ENCODE results near the gene YBX3. TPM values are rescaled to one million over a fixed set of nuclear protein-coding genes. Genes with fewer than 3 reads are reported as not detected.

YBX3 gene
- polyA plus RNA-seq, 1 donor from 2014 or later, result 3.4 TPM

- no peaks in the 10 kb centered on the region for H3F3A ChIP-seq (ENCODE audit: insufficient read depth, low read length, poor library complexity, severe bottlenecking)
- H3K36me3 ChIP-seq (ENCODE audit: insufficient read depth, low read length), result no peaks in the 10 kb centered on the region
- no peak overlapping the region for H3K4me3 ChIP-seq (ENCODE audit: low read length)
- H3K9ac ChIP-seq (ENCODE audit: low read length), result no peak overlapping the region
- no peaks in the 10 kb centered on the region for H3K9me3 ChIP-seq (ENCODE audit: low read length)
- no peak overlapping the region for H3K27ac ChIP-seq (ENCODE audit: low read length)
- TF ChIP-seq TAF1 (IDR thresholded peaks at IDR 0.05; ENCODE audit: low read depth) (no peak), POLR2AphosphoS5 (IDR thresholded peaks at IDR 0.05) (no peak), SMC3 (conservative IDR thresholded peaks at IDR 0.05; ENCODE audit: poor library complexity) (no peak), MXI1 (conservative IDR thresholded peaks at IDR 0.05; ENCODE audit: poor library complexity, severe bottlenecking) (no peak), EP300 (conservative IDR thresholded peaks at IDR 0.05; ENCODE audit: poor library complexity, severe bottlenecking) (no peak), EZH2 (IDR thresholded peaks at IDR 0.05; ENCODE audit: borderline replicate concordance, insufficient read depth, low read length, poor library complexity, severe bottlenecking) (no peak), RAD21 (conservative IDR thresholded peaks at IDR 0.05) (no peak), REST (IDR thresholded peaks at IDR 0.05; ENCODE audit: borderline replicate concordance) (no peak), CTCF (IDR thresholded peaks at IDR 0.05; ENCODE audit: poor library complexity, severe bottlenecking) (no peak)
- no peaks in the 10 kb centered on the region for H3K27me3 ChIP-seq (ENCODE audit: insufficient read depth, low read depth, low read length)
- H3K9me2 ChIP-seq (ENCODE audit: insufficient read depth, low read length), result no peaks in the 10 kb centered on the region
- no peaks in the 10 kb centered on the region for H4K20me1 ChIP-seq (ENCODE audit: insufficient read depth)
- H2AFZ ChIP-seq (ENCODE audit: low read depth, low read length), result no peak overlapping the region
- no peak overlapping the region for H3K4me2 ChIP-seq (ENCODE audit: low read length)
- H3K79me2 ChIP-seq (replicated peaks; ENCODE audit: insufficient read depth, low read length), result no peaks in the 10 kb centered on the region
These were observed 70.9 kb downstream of the YBX3 start for GRCh38 chr12:10652192-10652591.

Other genes with a start within 250 kb of the YBX3 start
- 2.1 and 3.6 TPM in 2 replicates for gene EIF2S3B, start 217.4 kb downstream of the YBX3 start, polyA plus RNA-seq
- gene MAGOHB, start 109.7 kb downstream of the YBX3 start, polyA plus RNA-seq, result 43.3 and 63.5 TPM in 2 replicates
- gene STYK1, start 49.3 kb downstream of the YBX3 start, polyA plus RNA-seq, result 0.24 and 0.26 TPM in 2 replicates
- gene TAS2R7, start 79.3 kb upstream of the YBX3 start, polyA plus RNA-seq, result 0.58 TPM in 1 of 2 replicates, not detected in the other
- gene TAS2R8, start 84.0 kb upstream of the YBX3 start, polyA plus RNA-seq, result 0.59 and 1.6 TPM in 2 replicates
- 0.32 and 1.6 TPM in 2 replicates for gene TAS2R9, start 86.8 kb upstream of the YBX3 start, polyA plus RNA-seq
- 3.9 and 8.3 TPM in 2 replicates for gene TAS2R10, start 103.0 kb upstream of the YBX3 start, polyA plus RNA-seq
- gene PRR4, start 126.2 kb upstream of the YBX3 start, polyA plus RNA-seq, result 4.8 and 5.0 TPM in 2 replicates
- 18.7 and 25.7 TPM in 2 replicates for gene PRH1, start 160.9 kb upstream of the YBX3 start, polyA plus RNA-seq
- 0.52 and 0.61 TPM in 2 replicates for gene TAS2R13, start 186.2 kb upstream of the YBX3 start, polyA plus RNA-seq
- gene PRH2, start 205.9 kb upstream of the YBX3 start, polyA plus RNA-seq, result not detected in 2 replicates
- 13.5 and 14.9 TPM in 2 replicates for gene TAS2R14, start 215.9 kb upstream of the YBX3 start, polyA plus RNA-seq

Measured in neural cell (in vitro differentiated cells).